Breast epithelium (tissue), 4 donors: ENCODE measurements around the gene PNKD. TPM values are rescaled to one million over a fixed set of nuclear protein-coding genes. Genes with fewer than 3 reads are reported as not detected.

Experiments
- DNase-seq, 2 donors: peaks; one replicate each; pipeline ENCODE4 v3.0.0-alpha.2; 2019; ENCODE audit warnings: low spot score in 2 of 2
- H3K27ac ChIP-seq, 2 donors: fragments of 200-600 bp; sonication (generic) in 1 of 2; one replicate each; pipeline ENCODE4 v1.5.1; 2016 to 2019; ENCODE audit warnings: mild to moderate bottlenecking in 1 of 2
- H3K27me3 ChIP-seq, 2 donors: fragments of 200-600 bp; sonication (generic) in 1 of 2; one replicate each; pipeline versions ENCODE4 v1.5.1 to v1.6.0; 2017 to 2019; ENCODE audit warnings: control low read depth in 1 of 2, mild to moderate bottlenecking in 1 of 2
- H3K36me3 ChIP-seq: fragments of 200-600 bp; one replicate; pipeline ENCODE4 v1.5.1; 2019
- H3K4me1 ChIP-seq, 2 donors: fragments of 200-600 bp; sonication (generic); one replicate each; pipeline ENCODE4 v1.5.1; 2016 to 2019; ENCODE audit warnings: control low read depth in 1 of 2
- H3K4me3 ChIP-seq, 3 donors: fragments of 200-600 bp; sonication (generic); 1 replicate in 2 of 3; 2 replicates in 1 of 3; pipeline ENCODE4 v1.5.1; 2016 to 2019; ENCODE audit warnings: mild to moderate bottlenecking in 3 of 3, moderate library complexity in 2 of 3
- H3K9me3 ChIP-seq, 2 donors: fragments of 200-600 bp; sonication (generic) in 1 of 2; one replicate each; pipeline ENCODE4 v1.5.1; 2016 to 2019; ENCODE audit warnings: control low read depth in 1 of 2
- CTCF ChIP-seq, 3 donors: fragments of 450-650 bp; IDR thresholded peaks; one replicate each; pipeline ENCODE4 v1.5.1; 2016 to 2017; ENCODE audit warnings: antibody characterized with exemption in 3 of 3, mild to moderate bottlenecking in 3 of 3, moderate library complexity in 3 of 3
- POLR2A ChIP-seq: fragments of 450-650 bp; IDR thresholded peaks from one replicate; pipeline ENCODE4 v1.6.1; 2016; ENCODE audit warnings: antibody characterized with exemption, mild to moderate bottlenecking, moderate library complexity
- POLR2AphosphoS5 ChIP-seq, 3 donors: sonication (generic); formaldehyde crosslinking; IDR thresholded peaks; one replicate each; pipeline ENCODE4 v1.6.1; 2017; ENCODE audit warnings: antibody characterized with exemption in 3 of 3
- intact Hi-C: fragments of 100-400 bp; cut with DNase I; formaldehyde crosslinking; loops from one replicate; pipeline ENCODE4 v1.15.1; 2023; ENCODE audit warnings: low total_unique reads
- total RNA-seq, 3 donors: library from RNA; depleted of rRNA; stranded (reverse); fragments of >200 nt; gene quantifications; one replicate each; pipeline ENCODE4 v1.1.0, GENCODE V29; 2016

PNKD gene
- total RNA-seq, 3 donors from 2014 or later: 30.2 to 48.3 (median 35.6) TPM

GRCh38 chr2:218228366-218229090 is 41.8 kb upstream of the PNKD start:
- no peaks in the 10 kb centered on the region for H3K27me3 ChIP-seq
- no peaks in the 10 kb centered on the region for H3K36me3 ChIP-seq
- H3K4me3 ChIP-seq: no peak overlapping the region
- intact Hi-C loops: no loop called here
- H3K9me3 ChIP-seq: no peaks in the 10 kb centered on the region
- H3K4me1 ChIP-seq: no peaks in the 10 kb centered on the region
- peak overlapping the region; percentile 23 to 70 for H3K27ac ChIP-seq
- TF ChIP-seq CTCF (IDR thresholded peaks at IDR 0.05): no peak
- no peak for TF ChIP-seq POLR2A
- no peak for TF ChIP-seq POLR2AphosphoS5 (IDR thresholded peaks at IDR 0.05)
- no peak for DNase-seq

- intact Hi-C loops: no loop called here
- Histone ChIP-seq H3K9me3 (no peaks in the 10 kb centered on the region), H3K36me3 (no peaks in the 10 kb centered on the region), H3K4me3 (no peak overlapping the region), H3K27me3 (no peaks in the 10 kb centered on the region), H3K27ac (peak overlapping the region in 1 of 2 donors; percentile 23), H3K4me1 (no peaks in the 10 kb centered on the region)
- DNase-seq: no peak
- TF ChIP-seq CTCF (IDR thresholded peaks at IDR 0.05) (no peak), POLR2A (no peak), POLR2AphosphoS5 (IDR thresholded peaks at IDR 0.05) (no peak)
Measured at GRCh38 chr2:218229239-218229638, 41.1 kb upstream of the PNKD start.

GRCh38 chr2:218229851-218230250 is 40.5 kb upstream of the PNKD start:
- Histone ChIP-seq H3K27me3 (no peaks in the 10 kb centered on the region), H3K9me3 (no peaks in the 10 kb centered on the region), H3K27ac (peak overlapping the region; percentile 23), H3K4me3 (no peak overlapping the region), H3K36me3 (no peaks in the 10 kb centered on the region), H3K4me1 (no peaks in the 10 kb centered on the region)
- DNase-seq: no peak
- TF ChIP-seq POLR2AphosphoS5 (IDR thresholded peaks at IDR 0.05) (no peak), POLR2A (no peak), CTCF (IDR thresholded peaks at IDR 0.05) (no peak)
- intact Hi-C loops: no loop called here

DNA sequence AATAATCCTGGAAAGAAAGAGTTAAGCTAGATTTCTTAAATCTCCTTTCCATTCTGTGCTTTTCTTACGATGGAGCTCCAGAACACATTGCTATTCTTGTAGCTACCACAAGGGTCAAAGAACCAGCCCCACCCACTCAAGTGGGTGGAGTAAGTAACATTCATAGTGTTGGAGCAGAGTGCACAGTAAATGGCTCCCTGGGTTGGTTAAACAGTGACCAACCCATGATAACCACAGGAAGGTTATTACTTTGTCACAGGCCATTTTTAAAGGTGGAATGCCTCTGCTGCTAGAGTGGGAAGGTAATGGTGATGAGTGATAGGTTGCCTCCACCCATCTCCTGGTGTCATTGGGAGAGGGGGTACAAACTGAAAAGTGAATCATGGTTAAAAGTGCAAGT is 39.4 kb upstream of the PNKD start:
- DNase-seq: no peak
- intact Hi-C loops: no loop called here
- no peak overlapping the region for H3K4me3 ChIP-seq
- no peak overlapping the region for H3K27ac ChIP-seq
- H3K27me3 ChIP-seq: no peaks in the 10 kb centered on the region
- no peaks in the 10 kb centered on the region for H3K9me3 ChIP-seq
- no peaks in the 10 kb centered on the region for H3K4me1 ChIP-seq
- TF ChIP-seq POLR2AphosphoS5 (IDR thresholded peaks at IDR 0.05): no peak
- no peak for TF ChIP-seq CTCF (IDR thresholded peaks at IDR 0.05)
- TF ChIP-seq POLR2A: no peak
- no peaks in the 10 kb centered on the region for H3K36me3 ChIP-seq

DNA sequence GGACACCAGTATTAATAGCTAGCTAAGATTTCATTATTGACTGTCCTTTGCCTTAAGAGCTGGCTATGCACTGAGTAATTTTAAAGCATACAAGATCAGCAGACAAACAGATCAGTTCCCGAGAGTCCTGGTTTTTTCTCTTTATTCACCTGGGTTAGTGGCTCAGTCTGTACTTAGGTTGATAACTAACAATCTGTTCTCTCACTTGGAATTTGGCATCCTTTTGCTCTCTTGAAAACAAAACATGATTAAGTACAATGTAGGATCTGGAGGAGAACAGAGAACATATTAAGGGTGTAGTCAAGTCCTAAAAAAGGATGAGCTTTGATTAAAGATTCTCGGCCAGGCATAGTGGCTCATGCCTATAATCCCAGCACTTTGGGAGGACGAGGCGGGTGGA is 36.8 kb upstream of the PNKD start:
- no peak for DNase-seq
- Histone ChIP-seq H3K27ac (no peak overlapping the region), H3K27me3 (no peaks in the 10 kb centered on the region), H3K36me3 (no peaks in the 10 kb centered on the region), H3K4me3 (no peak overlapping the region), H3K4me1 (no peaks in the 10 kb centered on the region), H3K9me3 (no peaks in the 10 kb centered on the region)
- no peak for TF ChIP-seq POLR2AphosphoS5 (IDR thresholded peaks at IDR 0.05)
- intact Hi-C loops: no loop called here
